Heart left ventricle (tissue), 16 donors: ENCODE measurements around the gene FAM227B. TPM values are rescaled to one million over a fixed set of nuclear protein-coding genes. Genes with fewer than 3 reads are reported as not detected.
A peak's percentile ranks its signal among the peaks of the same experiment; 100 is the strongest.

Source experiments
- ATAC-seq, 4 donors: fragments of 200-7000 bp; cut with Tn5 transposase; one replicate each; pipeline ENCODE4 v1.9.1; 2020 to 2022; ENCODE audit warnings: moderate library complexity in 4 of 4, mild to moderate bottlenecking in 3 of 4, moderate number of reproducible peaks in 1 of 4
- DNase-seq, 5 donors: peaks; one replicate each; pipeline ENCODE4 v3.0.0-alpha.2; 2020
- H3K27ac ChIP-seq, 12 donors: fragments of 200-600 bp; sonication (generic) in 4 of 12; one replicate each; pipeline versions ENCODE4 v1.5.0 to v1.8.0; 2016 to 2022; ENCODE audit warnings: mild to moderate bottlenecking in 2 of 12
- H3K27me3 ChIP-seq, 9 donors: fragments of 200-600 bp; sonication (generic) in 2 of 9; one replicate each; pipeline versions ENCODE4 v1.5.1 to v1.8.0; 2016 to 2022; ENCODE audit warnings: mild to moderate bottlenecking in 3 of 9
- H3K36me3 ChIP-seq, 9 donors: fragments of 200-600 bp; sonication (generic) in 2 of 9; one replicate each; pipeline versions ENCODE4 v1.5.0 to v1.8.0; 2018 to 2022; ENCODE audit warnings: mild to moderate bottlenecking in 2 of 9
- H3K4me1 ChIP-seq, 12 donors: fragments of 200-600 bp; sonication (generic) in 4 of 12; one replicate each; pipeline versions ENCODE4 v1.5.0 to v1.8.0; 2016 to 2022; ENCODE audit warnings: mild to moderate bottlenecking in 3 of 12
- H3K4me3 ChIP-seq, 12 donors: fragments of 200-600 bp; sonication (generic) in 4 of 12; one replicate each; pipeline versions ENCODE4 v1.5.0 to v1.8.0; 2017 to 2022; ENCODE audit warnings: mild to moderate bottlenecking in 9 of 12, moderate library complexity in 4 of 12
- H3K9me3 ChIP-seq, 12 donors: fragments of 200-600 bp; sonication (generic) in 4 of 12; one replicate each; pipeline versions ENCODE4 v1.5.0 to v1.8.0; 2016 to 2022; ENCODE audit warnings: mild to moderate bottlenecking in 1 of 12
- CTCF ChIP-seq, 12 donors: fragments of 200-600 bp; sonication (generic) in 4 of 12; IDR thresholded peaks; one replicate each; pipeline versions ENCODE4 v1.5.0 to v1.8.0; 2018 to 2022; ENCODE audit warnings: antibody characterized with exemption in 12 of 12, mild to moderate bottlenecking in 5 of 12
- POLR2A ChIP-seq, 2 donors: fragments of 450-650 bp; IDR thresholded peaks; one replicate each; pipeline ENCODE4 v1.6.1; 2017; ENCODE audit warnings: antibody characterized with exemption in 2 of 2, mild to moderate bottlenecking in 2 of 2, moderate library complexity in 2 of 2
- WGBS, 4 donors: extraction: QIAGEN DNeasy Blood & Tissue Kit in 2 of 4; methylation state at CpG; one replicate each; pipeline versions ENCODE4 v1.1.5 to v1.1.7; 2013 to 2018; 5-methylcytosine and 5-hydroxymethylcytosine counted together
- intact Hi-C, 10 donors: fragments of 100-400 bp; cut with DNase I; formaldehyde crosslinking; loops; one replicate each; pipeline versions ENCODE4 v1.11.1 to v1.14.2; 2022
- polyA plus RNA-seq, 2 donors: library from polyadenylated mRNA; stranded (reverse); fragments of 200-250 nt; gene quantifications; one replicate each; pipeline ENCODE4 v1.2.3, GENCODE V29; 2013
- total RNA-seq, 9 donors: library from RNA; depleted of rRNA in 2 of 9; stranded (reverse); fragments of >200 nt in 2 of 9; fragmentation: NEBNext Ultra II Directional in 3 of 9; extraction: Animal tissue kit (Norgen Biotek cat#: 25700) in 3 of 9; gene quantifications; one replicate each; pipeline versions ENCODE4 v1.1.0 to v1.2.4, GENCODE V29; 2016 to 2023
- donor health status: ischemic (EF 13 %, LVEDD 7.1; RV severe dilation, severe dysfunction).
- donor health status: healthy with polysubstance abuse.
- donor health status: DM: no; HTN: yes; CAD: no.
- donor health status: DM: no; HTN: no; CAD: no.
- donor health status: ischemic (EF 25% LVEDD 6.9; RV normal size, moderate dysfunction).
- donor health status: ischemic (EF 25% LVEDD 5.7; RV mildly dilated, moderate dysfunction).
- donor health status: healthy.
- donor health status: DM: yes; HTN: yes; CAD: no.
- donor health status: ischemic (EF 35%, LVEDD 5.7; RV mildly dilated, moderate dysfunction).
- donor health status: nonischemic (EF 11% LVEDD 7.7; RV severe dilation, severe dysfunction).
- donor health status: DM: yes; HTN: yes; CAD: no.
- donor health status: PGD.
- donor health status: ischemic (EF 29% LVEDD 5.4; RV normal size, mild dysfunction).
- donor health status: nonischemic (EF 23%, LVEDD 6.1; RV moderate dilation, normal function).

FAM227B gene
- total and polyA plus RNA-seq, 11 donors: 5.8 to 18.8 (median 14.3) TPM

- no peak for TF ChIP-seq CTCF (IDR thresholded peaks at IDR 0.05)
- no peak for TF ChIP-seq POLR2A (IDR thresholded peaks at IDR 0.05)
- ATAC-seq (no peak), DNase-seq (no peak)
- H3K4me1 ChIP-seq: peaks cover 0 to 18% (median 0%) of the 10 kb centered on the region in 12 donors
- no peak overlapping the region for H3K4me3 ChIP-seq
- WGBS, 4 donors: 76 to 85% (median 78%) methylated on average over 1 of the region's 1 CpG
- no peaks in the 10 kb centered on the region for H3K27me3 ChIP-seq
- no peak overlapping the region for H3K27ac ChIP-seq
- no peaks in the 10 kb centered on the region for H3K9me3 ChIP-seq
- no peaks in the 10 kb centered on the region for H3K36me3 ChIP-seq
- intact Hi-C loops: no loop called here
These were observed 168.0 kb downstream of the FAM227B start for GRCh38 chr15:49452595-49452994.

GRCh38 chr15:49441816-49442215, 178.8 kb downstream of the FAM227B start:
- Histone ChIP-seq H3K4me3 (no peak overlapping the region), H3K36me3 (no peaks in the 10 kb centered on the region), H3K27me3 (no peaks in the 10 kb centered on the region), H3K9me3 (no peaks in the 10 kb centered on the region), H3K4me1 (peaks cover 0 to 33% (median 14%) of the 10 kb centered on the region in 12 donors), H3K27ac (peak overlapping the region in 1 of 12 donors; percentile 78)
- intact Hi-C loops: no loop called here
- no peak for DNase-seq
- TF ChIP-seq CTCF (IDR thresholded peaks at IDR 0.05) (no peak), POLR2A (IDR thresholded peaks at IDR 0.05) (no peak)
- 92 to 98% (median 94%) methylated on average over 1 of the region's 1 CpG for WGBS, 4 donors
- ATAC-seq: no peak

- ATAC-seq (no peak), DNase-seq (no peak)
- Histone ChIP-seq H3K4me1 (peaks cover 0 to 37% (median 15%) of the 10 kb centered on the region in 12 donors), H3K27me3 (no peaks in the 10 kb centered on the region), H3K36me3 (no peaks in the 10 kb centered on the region), H3K9me3 (no peaks in the 10 kb centered on the region), H3K4me3 (no peak overlapping the region), H3K27ac (peak overlapping the region in 1 of 12 donors; percentile 78)
- intact Hi-C loops: no loop called here
- no peak for TF ChIP-seq CTCF (IDR thresholded peaks at IDR 0.05)
- no peak for TF ChIP-seq POLR2A (IDR thresholded peaks at IDR 0.05)
These were observed 179.3 kb downstream of the FAM227B start for GRCh38 chr15:49441356-49441755.

GRCh38 chr15:49439678-49440395, 180.8 kb downstream of the FAM227B start:
- TF ChIP-seq CTCF (IDR thresholded peaks at IDR 0.05) (no peak), POLR2A (IDR thresholded peaks at IDR 0.05) (no peak)
- Histone ChIP-seq H3K27ac (peak overlapping the region in 10 of 12 donors; percentile 1 to 78 (median 60)), H3K27me3 (no peaks in the 10 kb centered on the region), H3K36me3 (no peaks in the 10 kb centered on the region), H3K9me3 (no peaks in the 10 kb centered on the region), H3K4me3 (no peak overlapping the region), H3K4me1 (peaks cover 0 to 51% (median 15%) of the 10 kb centered on the region in 12 donors)
- WGBS, 4 donors: 68 to 76% (median 71%) methylated on average over 5 of the region's 5 CpGs
- ATAC-seq: peak in 1 of 4 donors; percentile 20
- intact Hi-C loops: no loop called here
- DNase-seq: no peak
